ENCODE results near the gene ZNF619. TPM values are rescaled to one million over a fixed set of nuclear protein-coding genes. Genes with fewer than 3 reads are reported as not detected.

ZNF619 gene
- total and polyA plus RNA-seq, 4 donors: 1.3 to 5.9 (median 3.3) TPM

- no peak overlapping the region for H3K4me3 ChIP-seq (ENCODE audit: low read depth in 1 of 3, low read length in 3 of 3)
- TF ChIP-seq HNF4G (IDR thresholded peaks at IDR 0.05) (no peak), GABPA (IDR thresholded peaks at IDR 0.05 in 1 of 2, conservative IDR thresholded peaks at IDR 0.05 in 1 of 2) (no peak), HNF4A (conservative IDR thresholded peaks at IDR 0.05) (no peak)
- TF ChIP-seq, protein P1, sequence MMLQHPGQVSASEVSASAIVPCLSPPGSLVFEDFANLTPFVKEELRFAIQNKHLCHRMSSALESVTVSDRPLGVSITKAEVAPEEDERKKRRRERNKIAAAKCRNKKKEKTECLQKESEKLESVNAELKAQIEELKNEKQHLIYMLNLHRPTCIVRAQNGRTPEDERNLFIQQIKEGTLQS (IDR thresholded peaks at IDR 0.05): no peak
- H3K27ac ChIP-seq (ENCODE audit: low read depth in 1 of 2, low read length in 2 of 2): no peak overlapping the region
- H3K4me1 ChIP-seq (ENCODE audit: control insufficient read depth in 4 of 4, insufficient read depth in 4 of 4, low read length in 3 of 4): peaks cover 0 to 4% (median 2%) of the 10 kb centered on the region in 4 donors
- WGBS: 97% methylated on average over 2 of the region's 2 CpGs
- no peaks in the 10 kb centered on the region for H3K9me3 ChIP-seq (ENCODE audit: control insufficient read depth in 4 of 4, low read length in 3 of 4)
- H3K9ac ChIP-seq (ENCODE audit: low read depth in 1 of 2, low read length in 2 of 2): no peak overlapping the region
- H3K36me3 ChIP-seq (ENCODE audit: control insufficient read depth in 4 of 4, insufficient read depth in 3 of 4, low read depth in 1 of 4, low read length in 3 of 4): peaks cover 8 to 63% (median 48%) of the 10 kb centered on the region in 4 donors
- no peak for DNase-seq (ENCODE audit: low spot score)
- no peaks in the 10 kb centered on the region for H3K27me3 ChIP-seq (ENCODE audit: control insufficient read depth in 4 of 4, insufficient read depth in 4 of 4, low read length in 3 of 4)
Measured at GRCh38 chr3:40463579-40463978, 13.3 kb upstream of the ZNF619 start.

DNA sequence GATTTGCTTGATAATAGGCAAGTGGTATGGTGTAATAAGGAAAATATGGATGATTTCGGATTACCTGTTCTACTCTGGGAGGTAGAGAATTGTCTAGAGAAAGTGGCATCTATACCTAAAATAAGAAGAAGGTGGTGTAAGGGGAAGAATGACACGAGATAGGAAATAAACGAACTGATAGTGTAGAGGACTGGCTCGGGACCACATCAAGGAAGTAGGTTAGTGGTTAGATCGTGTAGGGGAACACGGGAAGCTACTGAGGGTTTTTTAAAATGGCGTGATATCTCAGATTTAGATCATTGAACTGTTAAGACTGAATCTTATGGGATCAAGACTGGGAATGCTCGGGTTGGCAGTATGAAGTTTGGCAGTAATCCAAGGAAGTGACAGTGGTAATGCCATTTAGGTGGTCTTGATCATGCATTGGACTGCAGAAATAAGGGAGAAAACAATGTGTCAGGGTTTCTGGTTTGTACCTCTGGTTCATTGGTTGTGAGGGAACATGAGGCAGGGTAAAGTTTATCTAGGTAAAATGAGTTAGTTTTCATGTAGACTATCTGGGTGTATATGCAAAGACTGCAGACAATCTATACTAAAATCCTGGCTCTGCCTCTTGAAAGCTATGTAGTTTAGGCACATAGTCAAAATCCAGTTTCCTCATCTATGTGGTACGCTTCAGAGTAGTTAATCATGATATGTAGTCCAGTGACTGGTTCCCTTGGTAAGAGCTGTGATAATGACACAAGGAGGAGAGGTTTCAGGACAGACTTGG is 12.4 kb upstream of the ZNF619 start:
- H3K4me1 ChIP-seq (ENCODE audit: control insufficient read depth in 4 of 4, insufficient read depth in 4 of 4, low read length in 3 of 4): peaks cover 0 to 3% (median 1%) of the 10 kb centered on the region in 4 donors
- TF ChIP-seq YY1 (IDR thresholded peaks at IDR 0.05) (no peak), SP1 (IDR thresholded peaks at IDR 0.05) (no peak), GABPA (IDR thresholded peaks at IDR 0.05 in 1 of 2, conservative IDR thresholded peaks at IDR 0.05 in 1 of 2) (no peak), EGR1 (IDR thresholded peaks at IDR 0.05; ENCODE audit: low read depth in 2 of 2) (no peak), MAX (IDR thresholded peaks at IDR 0.05) (no peak), FOXA1 (IDR thresholded peaks at IDR 0.05) (no peak), TAF1 (conservative IDR thresholded peaks at IDR 0.05) (no peak), RXRA (IDR thresholded peaks at IDR 0.05) (no peak)
- TF ChIP-seq, protein P2, sequence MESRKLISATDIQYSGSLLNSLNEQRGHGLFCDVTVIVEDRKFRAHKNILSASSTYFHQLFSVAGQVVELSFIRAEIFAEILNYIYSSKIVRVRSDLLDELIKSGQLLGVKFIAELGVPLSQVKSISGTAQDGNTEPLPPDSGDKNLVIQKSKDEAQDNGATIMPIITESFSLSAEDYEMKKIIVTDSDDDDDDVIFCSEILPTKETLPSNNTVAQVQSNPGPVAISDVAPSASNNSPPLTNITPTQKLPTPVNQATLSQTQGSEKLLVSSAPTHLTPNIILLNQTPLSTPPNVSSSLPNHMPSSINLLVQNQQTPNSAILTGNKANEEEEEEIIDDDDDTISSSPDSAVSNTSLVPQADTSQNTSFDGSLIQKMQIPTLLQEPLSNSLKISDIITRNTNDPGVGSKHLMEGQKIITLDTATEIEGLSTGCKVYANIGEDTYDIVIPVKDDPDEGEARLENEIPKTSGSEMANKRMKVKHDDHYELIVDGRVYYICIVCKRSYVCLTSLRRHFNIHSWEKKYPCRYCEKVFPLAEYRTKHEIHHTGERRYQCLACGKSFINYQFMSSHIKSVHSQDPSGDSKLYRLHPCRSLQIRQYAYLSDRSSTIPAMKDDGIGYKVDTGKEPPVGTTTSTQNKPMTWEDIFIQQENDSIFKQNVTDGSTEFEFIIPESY (IDR thresholded peaks at IDR 0.05): no peak
- TF ChIP-seq, protein P3, sequence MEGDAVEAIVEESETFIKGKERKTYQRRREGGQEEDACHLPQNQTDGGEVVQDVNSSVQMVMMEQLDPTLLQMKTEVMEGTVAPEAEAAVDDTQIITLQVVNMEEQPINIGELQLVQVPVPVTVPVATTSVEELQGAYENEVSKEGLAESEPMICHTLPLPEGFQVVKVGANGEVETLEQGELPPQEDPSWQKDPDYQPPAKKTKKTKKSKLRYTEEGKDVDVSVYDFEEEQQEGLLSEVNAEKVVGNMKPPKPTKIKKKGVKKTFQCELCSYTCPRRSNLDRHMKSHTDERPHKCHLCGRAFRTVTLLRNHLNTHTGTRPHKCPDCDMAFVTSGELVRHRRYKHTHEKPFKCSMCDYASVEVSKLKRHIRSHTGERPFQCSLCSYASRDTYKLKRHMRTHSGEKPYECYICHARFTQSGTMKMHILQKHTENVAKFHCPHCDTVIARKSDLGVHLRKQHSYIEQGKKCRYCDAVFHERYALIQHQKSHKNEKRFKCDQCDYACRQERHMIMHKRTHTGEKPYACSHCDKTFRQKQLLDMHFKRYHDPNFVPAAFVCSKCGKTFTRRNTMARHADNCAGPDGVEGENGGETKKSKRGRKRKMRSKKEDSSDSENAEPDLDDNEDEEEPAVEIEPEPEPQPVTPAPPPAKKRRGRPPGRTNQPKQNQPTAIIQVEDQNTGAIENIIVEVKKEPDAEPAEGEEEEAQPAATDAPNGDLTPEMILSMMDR (IDR thresholded peaks at IDR 0.05; ENCODE audit: low read depth, low read length, missing input control): no peak
- TF ChIP-seq, protein P1 (IDR thresholded peaks at IDR 0.05): no peak
- TF ChIP-seq, protein P4, sequence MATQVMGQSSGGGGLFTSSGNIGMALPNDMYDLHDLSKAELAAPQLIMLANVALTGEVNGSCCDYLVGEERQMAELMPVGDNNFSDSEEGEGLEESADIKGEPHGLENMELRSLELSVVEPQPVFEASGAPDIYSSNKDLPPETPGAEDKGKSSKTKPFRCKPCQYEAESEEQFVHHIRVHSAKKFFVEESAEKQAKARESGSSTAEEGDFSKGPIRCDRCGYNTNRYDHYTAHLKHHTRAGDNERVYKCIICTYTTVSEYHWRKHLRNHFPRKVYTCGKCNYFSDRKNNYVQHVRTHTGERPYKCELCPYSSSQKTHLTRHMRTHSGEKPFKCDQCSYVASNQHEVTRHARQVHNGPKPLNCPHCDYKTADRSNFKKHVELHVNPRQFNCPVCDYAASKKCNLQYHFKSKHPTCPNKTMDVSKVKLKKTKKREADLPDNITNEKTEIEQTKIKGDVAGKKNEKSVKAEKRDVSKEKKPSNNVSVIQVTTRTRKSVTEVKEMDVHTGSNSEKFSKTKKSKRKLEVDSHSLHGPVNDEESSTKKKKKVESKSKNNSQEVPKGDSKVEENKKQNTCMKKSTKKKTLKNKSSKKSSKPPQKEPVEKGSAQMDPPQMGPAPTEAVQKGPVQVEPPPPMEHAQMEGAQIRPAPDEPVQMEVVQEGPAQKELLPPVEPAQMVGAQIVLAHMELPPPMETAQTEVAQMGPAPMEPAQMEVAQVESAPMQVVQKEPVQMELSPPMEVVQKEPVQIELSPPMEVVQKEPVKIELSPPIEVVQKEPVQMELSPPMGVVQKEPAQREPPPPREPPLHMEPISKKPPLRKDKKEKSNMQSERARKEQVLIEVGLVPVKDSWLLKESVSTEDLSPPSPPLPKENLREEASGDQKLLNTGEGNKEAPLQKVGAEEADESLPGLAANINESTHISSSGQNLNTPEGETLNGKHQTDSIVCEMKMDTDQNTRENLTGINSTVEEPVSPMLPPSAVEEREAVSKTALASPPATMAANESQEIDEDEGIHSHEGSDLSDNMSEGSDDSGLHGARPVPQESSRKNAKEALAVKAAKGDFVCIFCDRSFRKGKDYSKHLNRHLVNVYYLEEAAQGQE (IDR thresholded peaks at IDR 0.05): no peak
- no peak for DNase-seq (ENCODE audit: low spot score)
- H3K27me3 ChIP-seq (ENCODE audit: control insufficient read depth in 4 of 4, insufficient read depth in 4 of 4, low read length in 3 of 4): no peaks in the 10 kb centered on the region
- H3K27ac ChIP-seq (ENCODE audit: low read depth in 1 of 2, low read length in 2 of 2): no peak overlapping the region
- no peak overlapping the region for H3K4me3 ChIP-seq (ENCODE audit: low read depth in 1 of 3, low read length in 3 of 3)
- H3K9me3 ChIP-seq (ENCODE audit: control insufficient read depth in 4 of 4, low read length in 3 of 4): no peaks in the 10 kb centered on the region
- no peak overlapping the region for H3K9ac ChIP-seq (ENCODE audit: low read depth in 1 of 2, low read length in 2 of 2)
- H3K36me3 ChIP-seq (ENCODE audit: control insufficient read depth in 4 of 4, insufficient read depth in 3 of 4, low read depth in 1 of 4, low read length in 3 of 4): peaks cover 8 to 56% (median 41%) of the 10 kb centered on the region in 4 donors
- 72% methylated on average over 9 of the region's 9 CpGs for WGBS
